Measurements from ENCODE around the gene CCDC97.

The CCDC97 gene

DNA sequence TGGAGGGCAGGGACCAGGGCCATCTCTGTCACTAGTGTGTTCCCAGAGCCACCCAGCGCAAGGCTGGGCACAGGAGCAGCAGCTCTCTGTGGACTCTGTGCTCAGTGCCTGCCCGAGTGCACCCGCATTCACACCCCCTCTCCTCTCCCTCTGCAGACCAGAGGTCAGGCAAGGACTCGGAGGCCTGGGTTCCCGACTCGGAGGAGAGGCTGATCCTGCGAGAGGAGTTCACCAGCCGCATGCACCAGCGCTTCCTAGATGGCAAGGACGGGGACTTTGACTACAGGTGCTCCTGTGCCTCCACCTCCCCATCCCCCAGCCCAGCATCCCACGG, 10.2 kb downstream of the CCDC97 start:
- DNase-seq (ENCODE audit: low read depth) = no peak

DNA sequence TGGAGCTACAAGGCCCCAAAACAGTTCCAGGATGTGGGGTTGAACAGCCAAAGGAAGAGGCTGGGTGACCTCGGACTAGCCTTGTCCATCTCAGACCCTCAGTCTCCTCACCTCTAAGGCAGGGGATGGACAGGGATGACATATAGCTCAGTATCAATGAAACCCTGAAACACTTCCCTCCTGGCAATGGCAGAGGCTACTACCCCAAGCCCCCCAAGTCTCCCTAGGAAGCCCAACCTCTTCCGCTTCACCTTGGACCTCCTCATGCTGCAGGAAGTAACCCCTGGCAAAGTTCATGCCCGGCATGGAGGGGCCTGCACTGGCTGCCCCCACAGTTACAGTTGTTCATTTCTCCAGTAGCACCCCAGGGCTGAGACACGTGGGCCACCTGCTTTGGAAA, 10.6 kb downstream of the CCDC97 start:
- no peak for DNase-seq (ENCODE audit: low read depth)

- no peak for DNase-seq (ENCODE audit: low read depth)
Observed at GRCh38 chr19:41321204-41321599, 11.2 kb downstream of the CCDC97 start.

DNA sequence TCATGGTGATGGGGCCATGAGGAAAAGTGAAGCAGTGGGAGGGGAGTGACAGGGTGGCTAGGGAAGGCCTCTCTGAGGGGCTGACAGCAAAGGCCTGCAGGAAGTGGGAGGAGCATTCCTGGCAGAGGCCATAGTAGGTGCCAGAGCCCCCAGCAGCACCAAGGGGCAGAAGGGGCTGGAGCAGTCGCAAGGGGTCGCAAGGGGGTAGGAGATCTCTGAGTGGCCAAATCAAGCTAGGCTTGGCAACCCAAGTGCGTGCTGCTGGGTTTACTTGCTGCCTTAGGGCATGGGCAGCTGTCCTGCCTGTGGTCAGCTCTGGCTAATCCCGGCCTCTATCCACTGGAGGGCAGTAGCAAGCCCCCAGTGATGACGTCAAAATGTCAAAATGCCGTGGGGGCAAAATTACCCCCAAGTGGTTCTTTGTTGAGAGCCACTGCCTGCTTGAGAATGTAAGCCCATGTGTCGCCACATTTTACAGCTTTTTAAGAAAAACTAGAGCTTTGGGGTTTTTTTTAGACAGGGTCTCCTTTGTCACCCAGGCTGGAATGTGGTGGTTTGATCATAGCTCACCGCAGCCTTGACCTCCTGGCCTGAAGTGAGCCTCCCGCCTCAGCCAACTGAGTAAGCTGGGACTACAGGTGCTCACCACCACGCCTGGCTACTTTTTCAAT, 11.8 kb downstream of the CCDC97 start:
- no peak for DNase-seq (ENCODE audit: low read depth)

DNA sequence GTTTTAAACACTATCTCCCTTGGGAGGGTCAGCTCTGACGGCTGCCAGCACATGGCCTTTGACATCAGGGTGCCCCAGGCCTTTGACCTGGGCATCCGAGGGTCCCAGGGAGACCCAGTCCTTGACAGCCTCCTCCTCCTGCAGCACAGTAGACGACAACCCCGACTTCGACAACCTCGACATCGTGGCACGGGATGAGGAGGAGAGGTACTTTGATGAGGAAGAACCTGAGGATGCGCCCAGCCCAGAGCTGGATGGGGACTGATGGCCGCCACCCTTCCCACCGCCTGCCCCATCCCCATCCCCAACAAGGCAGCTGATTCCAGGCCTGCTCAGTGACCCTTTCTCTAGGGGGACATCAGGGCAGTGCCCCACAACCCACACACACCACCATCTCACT, 12.5 kb downstream of the CCDC97 start:
- no peak for DNase-seq (ENCODE audit: low read depth)

DNA sequence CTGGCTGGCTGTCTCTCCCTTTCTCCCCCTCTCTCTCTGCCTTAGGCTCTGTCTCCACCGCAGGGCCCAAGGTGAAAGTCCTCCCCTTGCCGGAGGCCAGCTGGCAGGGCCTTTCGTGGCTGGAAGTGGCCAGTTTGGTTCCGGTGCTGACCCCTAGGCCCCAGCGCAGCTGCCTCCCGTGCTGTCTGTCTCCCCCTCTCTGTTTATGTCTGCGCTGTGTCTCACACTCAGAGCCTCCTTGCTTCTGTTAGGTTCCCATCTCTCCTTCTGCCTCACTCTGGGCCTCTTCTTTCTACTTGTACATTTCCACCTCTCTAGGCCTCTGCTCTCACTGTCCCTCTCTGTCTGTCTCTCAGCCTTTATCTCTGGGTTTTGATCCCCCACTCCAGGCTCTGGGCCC, 13.1 kb downstream of the CCDC97 start:
- DNase-seq (ENCODE audit: low read depth) = no peak

GRCh38 chr19:41323430-41324125, 13.6 kb downstream of the CCDC97 start:
- DNase-seq (ENCODE audit: low read depth) = no peak

GRCh38 chr19:41324231-41324702, 14.3 kb downstream of the CCDC97 start:
- no peak for DNase-seq (ENCODE audit: low read depth)

GRCh38 chr19:41324921-41325639, 15.1 kb downstream of the CCDC97 start:
- no peak for DNase-seq (ENCODE audit: low read depth)

DNA sequence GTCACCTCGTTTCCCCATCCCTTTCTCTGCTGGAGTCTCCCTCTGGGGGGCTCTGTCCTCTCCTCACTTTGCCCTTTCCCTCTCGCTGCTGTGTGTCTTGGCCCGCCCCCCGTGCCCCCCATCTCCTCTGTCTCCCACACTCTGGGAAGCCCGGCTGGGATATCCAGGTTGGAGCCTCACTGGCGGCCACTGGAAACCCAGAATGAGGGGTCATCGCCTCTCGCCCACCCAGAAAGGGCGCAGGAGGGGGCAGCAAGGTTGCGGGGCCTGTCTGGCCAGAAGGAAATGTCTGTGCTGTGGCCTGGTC, 15.6 kb downstream of the CCDC97 start:
- no peak for DNase-seq (ENCODE audit: low read depth)

DNA sequence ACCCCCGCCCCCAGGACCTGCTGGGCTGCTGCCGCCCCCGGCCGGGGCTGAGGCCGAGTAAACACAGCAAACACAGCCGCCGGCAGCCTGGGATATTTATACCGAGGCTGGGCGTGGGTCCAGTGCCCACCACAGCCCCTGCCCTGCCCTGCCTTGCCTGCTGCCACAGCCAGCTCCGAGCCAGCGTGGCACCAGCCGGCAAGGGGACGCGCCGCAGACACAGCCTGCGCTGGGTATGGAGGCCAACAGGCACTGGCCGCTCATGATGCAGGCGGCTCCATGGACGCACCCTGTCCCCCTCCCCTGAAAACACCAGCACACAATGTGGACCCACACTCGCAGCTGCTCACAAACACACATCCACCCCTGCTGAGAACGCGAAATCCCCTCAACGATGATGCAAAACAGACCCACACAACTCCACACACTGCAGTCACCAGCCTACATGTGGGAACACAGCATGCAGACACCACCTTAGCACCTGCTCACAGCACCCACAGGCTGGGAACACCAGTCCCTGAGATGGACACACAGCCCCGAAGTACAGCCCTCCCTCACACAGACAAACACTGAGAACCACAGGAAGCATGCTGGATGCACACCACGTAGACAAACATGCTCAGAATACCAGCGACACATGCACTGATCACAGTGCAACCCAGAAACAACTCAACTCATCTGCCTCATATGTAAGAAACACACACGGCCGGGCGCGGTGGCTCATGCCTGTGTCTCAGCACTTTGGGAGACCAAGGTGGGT, 16.2 kb downstream of the CCDC97 start:
- DNase-seq (ENCODE audit: low read depth) = no peak

- no peak for DNase-seq (ENCODE audit: low read depth)
Observed at GRCh38 chr19:41327076-41327575, 17.2 kb downstream of the CCDC97 start.

- peak; percentile 86 for DNase-seq (ENCODE audit: low read depth)
Observed at GRCh38 chr19:41327576-41328156, 17.7 kb downstream of the CCDC97 start.

DNA sequence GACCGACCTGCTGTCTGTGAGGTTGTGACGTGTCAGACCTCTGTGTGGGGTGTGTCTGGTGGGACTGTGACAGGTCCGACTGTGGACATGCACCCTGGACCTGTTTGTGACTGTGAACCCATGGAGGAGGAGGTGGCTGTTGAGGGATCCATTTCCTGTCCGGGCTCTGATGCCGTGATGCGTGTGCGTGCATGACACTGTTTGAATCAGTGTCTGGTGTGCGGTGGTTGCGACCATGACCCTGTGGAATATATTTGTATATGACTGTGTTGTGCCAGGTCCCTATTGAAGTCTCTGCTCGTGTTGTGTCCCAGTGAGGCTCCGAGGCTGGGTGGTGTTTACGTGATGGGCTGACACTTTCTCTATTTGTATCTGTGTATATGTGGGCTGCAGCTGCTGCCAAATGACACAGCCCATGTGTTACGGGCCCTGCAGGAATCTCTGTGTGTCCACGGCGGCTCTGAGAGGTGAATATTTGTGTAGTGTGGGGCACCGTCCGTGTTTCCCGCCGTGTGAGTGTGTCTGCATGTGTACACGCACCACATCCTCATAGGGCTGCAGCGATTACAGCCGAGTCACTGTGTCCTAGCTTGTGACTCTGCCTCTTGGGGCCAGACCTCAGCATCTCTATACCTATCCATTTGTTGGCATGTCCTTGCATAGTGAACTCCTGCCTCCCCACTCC, 18.3 kb downstream of the CCDC97 start:
- peak; percentile 57 for DNase-seq (ENCODE audit: low read depth)

DNA sequence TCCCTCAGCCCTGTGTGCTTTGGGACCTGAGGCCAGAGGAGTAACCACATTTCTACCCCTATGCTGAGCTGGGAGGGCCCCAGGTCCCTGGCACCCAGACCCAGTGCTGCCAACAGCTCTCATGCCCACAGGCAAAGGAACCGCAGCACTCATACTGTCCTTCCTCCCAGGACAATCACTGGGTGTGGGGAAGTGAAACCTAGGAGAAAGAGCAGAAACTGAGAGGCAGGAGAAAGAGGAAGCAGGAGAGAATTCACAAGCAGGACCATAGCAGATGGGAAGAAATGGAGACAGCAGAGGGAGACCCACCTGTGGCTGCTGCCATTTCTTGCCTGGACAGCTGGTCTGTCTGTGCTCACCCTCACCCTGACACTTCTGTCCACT, 18.9 kb downstream of the CCDC97 start:
- DNase-seq (ENCODE audit: low read depth) = no peak

- DNase-seq (ENCODE audit: low read depth) = no peak
Observed at GRCh38 chr19:41330481-41330880, 20.5 kb downstream of the CCDC97 start.

DNA sequence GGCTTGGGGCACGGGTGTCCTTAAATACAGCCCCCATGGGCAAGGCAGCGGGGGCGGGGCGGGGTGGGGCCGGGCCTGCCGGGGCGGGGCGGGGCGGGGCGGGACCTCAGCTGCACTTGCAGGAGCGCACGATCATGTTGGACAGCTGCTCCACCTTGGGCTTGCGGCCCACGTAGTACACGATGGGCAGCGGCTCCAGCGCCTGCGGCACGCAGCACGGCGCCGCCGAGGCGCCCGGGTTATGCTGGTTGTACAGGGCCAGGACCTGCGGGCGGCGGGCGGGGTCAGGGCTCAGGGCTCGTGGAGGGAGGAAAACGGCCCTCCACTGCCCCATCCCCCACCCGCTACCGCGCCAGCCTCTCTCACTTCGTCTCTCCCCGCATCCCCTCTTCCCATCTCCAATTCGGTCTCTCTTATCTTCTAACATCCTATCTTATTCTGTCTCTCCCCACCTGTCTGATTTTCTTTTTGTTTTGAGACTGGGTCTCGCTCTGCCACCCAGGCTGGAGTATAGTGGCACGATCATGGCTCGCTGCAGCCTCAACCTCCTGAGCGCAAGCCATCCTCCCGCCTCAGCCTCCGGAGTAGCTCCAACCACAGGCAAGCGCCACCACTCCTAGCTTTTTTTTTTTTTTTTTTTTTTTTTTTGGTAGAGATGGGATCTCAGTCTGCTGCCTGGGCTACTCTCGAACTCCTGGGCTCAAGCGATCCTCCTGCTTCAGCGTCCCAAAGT, 21.1 kb downstream of the CCDC97 start:
- DNase-seq (ENCODE audit: low read depth) = no peak

- DNase-seq (ENCODE audit: low read depth) = no peak
Observed at GRCh38 chr19:41332000-41332399, 22.0 kb downstream of the CCDC97 start.

- no peak for DNase-seq (ENCODE audit: low read depth)
Observed at GRCh38 chr19:41332468-41332867, 22.5 kb downstream of the CCDC97 start.

- no peak for DNase-seq (ENCODE audit: low read depth)
Observed at GRCh38 chr19:41334793-41335192, 24.8 kb downstream of the CCDC97 start.

- DNase-seq (ENCODE audit: low read depth) = no peak
Observed at GRCh38 chr19:41335467-41335866, 25.5 kb downstream of the CCDC97 start.

All from activated T-cell treated with anti-CD3 and anti-CD28 coated beads for 48 hours (primary cell).